Fibroblast of peridontal ligament (primary cell): ENCODE data around the gene ADISSP.
A peak's percentile ranks its signal among the peaks of the same experiment; 100 is the strongest.

Experiments used
- DNase-seq: peaks from one replicate; pipeline ENCODE4 v3.0.0-alpha.2; 2010; ENCODE audit errors: extremely low read depth

Gene ADISSP

DNA sequence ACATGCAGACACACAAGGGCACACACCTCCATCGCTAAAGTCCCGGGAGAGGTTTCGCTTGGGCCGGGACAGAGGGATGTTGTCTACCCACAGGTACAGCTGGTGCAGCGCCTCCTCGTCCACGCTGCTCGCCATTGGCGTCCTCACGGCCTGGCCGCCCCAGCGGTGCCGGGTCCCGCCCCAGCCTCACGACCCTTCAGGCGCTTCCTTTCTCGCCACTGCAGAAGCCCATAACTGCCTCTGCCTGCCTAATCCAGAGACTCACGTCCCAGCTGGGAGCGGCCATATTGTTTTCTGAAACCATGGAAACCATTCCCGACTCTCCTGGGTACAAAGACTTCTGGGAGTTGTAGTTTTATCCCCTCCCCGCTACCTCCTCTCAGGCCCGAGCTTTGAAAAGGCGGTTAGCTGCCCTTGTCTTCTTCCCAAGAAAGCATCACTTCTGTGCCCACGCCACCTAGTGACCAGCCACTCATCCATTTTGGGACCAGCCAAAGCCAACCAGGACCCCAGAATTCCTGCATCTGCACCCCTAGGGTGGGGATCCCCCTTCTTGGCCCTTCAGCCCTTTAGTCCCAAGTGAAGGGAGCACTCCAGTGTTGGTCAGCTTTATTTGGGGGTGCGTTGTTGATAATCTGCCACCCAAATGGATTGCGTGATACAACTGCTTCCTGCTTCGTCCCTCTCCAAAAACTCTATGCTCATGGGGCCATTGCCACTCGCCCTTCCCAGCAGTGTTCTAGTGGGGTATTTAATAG lies 13.8 kb upstream of the ADISSP start, which contains the start of gene SPEF1:
Gene SPEF1 (minus strand): TSS at position 296 of the 758 bp plus-strand sequence. CDS start 161 bp downstream, at position 135.
- peak; percentile 95 for DNase-seq

DNA sequence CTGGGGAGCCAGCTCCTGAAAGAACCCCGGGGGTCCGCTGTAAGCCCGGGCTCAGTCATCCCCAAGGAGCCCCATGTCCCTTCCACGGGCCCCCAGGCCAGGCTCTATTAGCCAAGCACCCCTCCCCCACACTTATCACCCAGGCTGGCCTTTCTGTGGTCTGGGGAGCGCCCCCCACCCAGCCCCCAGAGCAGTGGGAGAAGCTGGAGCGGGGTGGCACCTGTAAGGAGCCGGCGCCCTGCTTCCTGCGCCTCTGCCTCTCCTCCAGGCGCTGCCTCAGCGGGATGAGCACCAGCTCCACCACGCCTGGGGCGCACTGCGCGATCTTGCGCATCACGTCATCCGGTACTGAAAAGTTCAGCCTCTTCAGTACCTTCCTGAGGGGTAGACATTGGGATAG lies 11.4 kb upstream of the ADISSP start:
- DNase-seq = no peak

DNA sequence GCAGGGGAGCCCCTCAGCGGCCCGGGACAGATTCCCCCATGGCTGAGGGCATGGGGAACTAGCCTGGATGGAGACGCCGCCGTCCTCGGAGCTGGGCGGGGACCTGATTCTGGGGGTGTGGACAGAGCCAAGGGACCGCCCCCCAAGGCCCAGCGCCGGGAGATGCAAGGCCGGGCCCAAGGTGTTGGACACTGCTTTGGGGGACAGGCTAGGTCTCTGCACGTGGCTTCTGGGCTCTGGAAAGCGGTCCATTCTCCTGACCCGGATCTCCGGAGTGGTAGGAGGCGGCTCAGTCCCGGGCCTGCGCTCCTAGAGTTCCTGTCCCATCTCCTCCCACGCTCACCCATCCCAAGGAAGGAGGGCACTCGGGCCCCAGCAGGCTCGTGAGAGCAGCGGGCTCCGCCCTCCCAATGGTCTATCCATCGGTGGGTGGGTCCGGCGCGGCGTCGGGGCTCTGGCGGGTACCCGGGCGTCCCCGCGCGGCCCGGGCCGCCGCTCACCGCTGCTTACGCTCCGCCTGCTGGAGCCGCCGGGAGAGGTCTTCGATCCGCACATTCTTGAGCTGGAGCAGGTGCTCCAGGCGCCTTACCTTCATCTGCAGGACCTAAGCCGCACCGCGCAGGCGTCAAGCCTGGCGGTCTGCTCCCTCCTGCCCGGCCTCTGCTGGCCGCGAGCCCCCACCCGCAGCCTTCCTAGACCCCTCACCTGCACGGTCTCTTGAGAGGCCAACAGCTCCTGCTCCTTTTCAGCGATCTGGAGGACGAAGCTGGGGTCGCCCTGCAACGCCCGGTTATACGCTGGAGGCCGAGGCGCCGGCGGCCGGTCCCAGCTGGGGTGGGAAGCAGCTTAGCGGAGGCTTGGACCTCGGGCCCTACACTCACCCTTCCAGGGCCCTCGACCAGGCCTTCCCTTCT lies 10.4 kb upstream of the ADISSP start:
- DNase-seq = no peak

DNA sequence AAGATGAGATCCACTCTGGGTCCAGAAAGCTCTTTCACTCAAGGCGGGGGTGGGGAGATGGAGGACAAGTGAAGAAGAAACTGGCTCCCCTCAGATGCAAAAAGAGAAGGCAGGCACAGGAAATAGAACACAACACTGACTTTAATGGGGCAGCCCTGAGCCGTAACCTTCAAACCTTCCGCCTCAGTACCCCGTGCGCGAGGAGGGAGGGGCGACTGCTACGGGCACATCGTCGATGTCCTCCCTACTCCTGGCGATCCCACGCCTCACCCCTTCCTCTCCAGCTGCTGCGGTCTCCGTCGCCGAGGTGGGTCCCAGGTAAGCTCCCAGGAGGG lies 9.8 kb upstream of the ADISSP start:
- no peak for DNase-seq

DNA sequence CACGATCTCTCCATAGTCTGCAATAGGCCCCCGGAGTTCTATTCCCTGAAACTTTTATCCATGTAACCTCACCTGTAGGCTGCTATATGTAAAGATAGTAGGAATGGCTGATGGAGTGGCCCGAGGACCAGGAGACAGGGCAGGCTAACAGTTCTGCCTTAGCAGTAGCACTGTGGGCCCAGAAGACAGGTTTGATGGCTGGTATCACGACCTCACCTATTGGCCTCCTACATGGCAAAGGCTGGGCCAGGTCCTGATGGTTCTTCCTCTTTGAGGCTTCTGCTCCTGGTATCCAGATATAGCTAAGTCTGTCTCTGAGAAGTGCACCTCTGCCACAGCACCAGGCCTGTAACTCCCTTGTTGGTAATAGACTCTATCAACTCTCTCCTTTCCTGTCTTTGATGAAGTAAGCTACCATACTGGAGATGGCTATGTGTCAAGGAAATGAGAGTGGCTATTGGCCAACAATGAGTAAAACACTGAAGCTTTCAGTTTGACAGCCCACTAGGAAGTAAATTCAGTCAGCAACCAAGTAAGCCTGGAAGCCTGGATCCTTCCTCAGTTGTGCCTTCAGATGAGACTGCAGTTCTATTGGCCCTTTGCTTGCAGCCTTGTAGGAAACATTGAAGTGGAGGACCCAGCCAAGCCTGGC lies 8.0 kb upstream of the ADISSP start:
- DNase-seq = no peak

DNA sequence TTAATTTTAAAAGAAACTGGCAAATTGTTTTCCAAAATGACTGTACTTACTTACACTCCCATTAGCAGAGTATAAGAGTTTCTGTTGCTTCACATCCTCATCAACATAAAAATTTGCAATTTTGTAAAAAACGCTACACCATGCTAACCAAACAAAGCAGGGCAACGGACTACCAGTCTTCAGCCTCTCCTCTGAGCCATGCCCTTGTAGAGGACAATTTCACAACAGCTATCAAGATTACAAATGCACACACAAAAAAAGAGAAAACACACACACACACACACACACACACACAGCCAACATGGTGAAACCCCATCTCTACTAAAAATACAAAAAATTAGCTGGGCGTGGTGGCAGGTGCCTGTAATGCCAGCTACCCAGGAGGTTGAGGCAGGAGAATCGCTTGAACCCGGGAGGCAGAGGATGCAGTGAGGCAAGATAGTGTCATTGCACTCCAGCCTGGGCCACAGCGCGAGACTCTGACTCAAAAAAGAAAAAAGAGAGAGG lies 4.1 kb upstream of the ADISSP start:
- no peak for DNase-seq

DNA sequence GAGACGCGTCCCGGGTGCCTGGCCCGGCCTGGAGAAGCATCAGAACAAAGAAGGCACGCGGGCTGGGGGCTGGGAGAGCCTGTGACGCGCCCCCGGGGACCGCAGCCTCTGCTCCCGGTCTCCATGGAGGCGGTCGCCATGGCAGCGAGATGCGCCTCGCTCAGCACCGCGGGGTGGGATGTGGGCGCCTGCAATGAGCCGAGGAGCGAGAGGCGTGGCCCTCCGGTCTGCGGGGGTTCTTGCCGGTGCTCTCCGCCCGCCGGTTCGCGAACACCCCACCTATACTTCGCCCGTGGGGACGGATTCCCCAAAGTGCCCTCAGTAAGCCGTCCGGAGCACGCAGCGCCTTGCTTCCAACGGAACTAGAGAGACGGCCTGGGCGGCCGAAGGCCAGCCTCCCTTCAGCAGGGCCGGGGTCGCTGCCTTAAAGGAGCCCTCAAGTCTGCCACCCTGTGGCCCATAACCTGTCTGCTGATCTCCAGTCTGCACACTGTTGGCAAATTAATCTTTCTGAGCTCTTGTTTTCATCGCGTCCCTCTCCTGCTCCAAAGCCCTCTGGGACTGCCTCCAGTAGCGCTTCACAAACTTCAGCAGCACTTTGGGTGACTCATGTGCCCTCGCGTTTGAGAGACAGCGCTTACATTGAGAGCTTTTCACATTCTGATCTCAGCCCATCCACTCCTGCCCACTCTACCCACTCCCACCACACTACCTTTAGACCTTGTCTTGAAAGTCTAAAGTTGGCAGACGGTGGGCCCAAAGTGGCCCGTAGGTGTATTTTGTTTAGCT lies 983 bp upstream of the ADISSP start:
- peak; percentile 62 for DNase-seq

DNA sequence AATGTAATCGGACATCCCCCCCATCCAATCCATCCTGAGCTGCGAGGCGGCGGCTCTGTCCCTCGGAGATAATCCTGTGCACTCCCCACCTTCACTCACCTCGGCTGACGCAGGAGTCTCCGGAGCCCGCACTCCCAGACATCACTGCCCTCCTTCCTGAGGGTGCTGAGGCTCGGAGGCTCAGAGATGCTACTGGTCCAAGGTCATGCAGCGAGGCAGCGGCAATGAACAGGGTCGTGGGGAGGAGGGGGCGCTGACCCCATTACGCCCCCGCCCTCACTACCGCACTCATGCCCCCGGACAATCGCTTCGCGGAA lies 485 bp downstream of the ADISSP start:
- DNase-seq = no peak

DNA sequence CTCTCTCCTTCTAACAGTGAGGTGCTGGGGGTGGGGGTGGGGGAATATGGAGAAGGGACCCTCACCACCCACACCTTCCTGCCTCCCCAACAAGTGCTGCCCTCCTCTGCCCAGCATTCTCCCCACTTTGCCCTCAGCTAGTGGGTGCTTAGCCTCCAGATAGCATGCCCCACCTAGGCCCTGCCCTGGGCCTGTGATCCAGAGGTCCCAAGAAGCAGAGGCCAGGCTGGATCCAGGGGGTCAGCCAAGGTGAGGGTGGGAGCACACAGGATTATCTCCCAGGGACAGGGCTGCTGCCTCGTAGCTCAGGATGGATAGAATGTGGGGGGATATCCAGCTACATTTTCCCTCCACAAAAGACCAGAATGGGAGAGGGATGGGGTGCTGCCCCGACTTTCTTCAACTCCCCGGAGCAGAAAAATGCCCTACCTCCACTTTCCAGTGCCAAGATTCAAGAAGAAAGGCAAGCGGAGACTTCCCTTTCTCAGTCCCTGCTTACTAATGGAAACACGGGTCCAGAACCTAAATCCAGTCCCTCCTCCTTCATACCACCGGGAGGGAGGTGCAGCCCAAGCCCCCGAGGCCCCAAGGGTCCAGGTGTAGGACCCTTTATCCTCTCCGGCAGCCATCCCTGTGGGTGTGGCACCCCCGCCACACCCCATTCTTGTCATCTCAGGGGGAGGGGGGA lies 987 bp downstream of the ADISSP start:
- DNase-seq = no peak

DNA sequence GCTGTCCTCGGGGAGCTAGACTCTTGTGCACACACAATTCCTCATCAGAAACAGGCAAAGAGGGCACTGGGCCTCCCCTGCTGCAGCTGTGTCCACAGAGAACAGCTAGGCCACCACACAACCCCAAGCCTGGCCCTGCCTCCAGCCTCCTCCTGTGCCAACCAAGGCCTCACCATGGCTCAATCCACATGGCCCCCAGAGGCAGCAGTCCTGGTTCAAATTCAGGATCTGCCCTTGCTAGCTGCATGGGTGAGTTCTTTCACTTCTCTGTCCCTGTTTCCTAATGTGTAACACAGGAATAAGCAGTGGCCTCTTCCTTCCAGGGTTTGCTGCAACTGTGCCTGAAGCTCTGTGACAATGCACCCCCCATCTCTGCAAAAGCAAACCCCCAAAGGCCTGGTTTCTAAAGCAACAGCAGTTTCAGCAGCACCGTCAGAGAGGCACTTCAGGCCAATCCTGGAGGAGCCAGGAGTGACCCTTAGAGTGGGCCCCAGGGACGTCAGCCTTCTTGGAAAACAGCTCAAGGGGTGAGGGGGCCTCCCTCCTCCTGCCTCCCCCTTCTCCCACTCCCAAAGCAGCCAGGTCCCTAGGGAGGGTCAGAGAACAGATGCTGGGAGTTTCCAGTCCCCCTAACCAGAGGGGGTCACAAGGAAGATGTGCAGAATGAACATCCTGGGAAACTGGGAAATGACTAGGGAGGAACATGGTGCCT lies 2.2 kb downstream of the ADISSP start:
- DNase-seq = no peak

DNA sequence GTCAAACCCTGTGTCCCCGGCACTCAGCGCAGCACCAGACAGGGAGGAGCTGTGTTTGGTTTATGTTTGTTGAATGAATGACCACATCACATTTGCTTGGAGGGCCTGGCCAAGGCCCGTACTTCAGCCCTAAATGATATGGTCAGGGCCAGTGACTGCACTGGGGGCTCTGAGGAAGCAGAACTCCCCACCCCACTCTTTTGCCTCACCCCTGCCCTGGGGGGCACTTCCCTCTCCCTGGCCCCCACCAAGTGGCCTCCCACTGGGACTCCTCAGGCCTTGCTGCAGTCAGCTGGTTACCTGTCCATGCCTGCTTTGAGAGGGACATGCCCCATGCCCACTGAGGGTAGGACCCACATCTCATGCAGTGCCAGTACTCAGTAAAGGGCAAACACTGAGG lies 2.9 kb downstream of the ADISSP start:
- no peak for DNase-seq

DNA sequence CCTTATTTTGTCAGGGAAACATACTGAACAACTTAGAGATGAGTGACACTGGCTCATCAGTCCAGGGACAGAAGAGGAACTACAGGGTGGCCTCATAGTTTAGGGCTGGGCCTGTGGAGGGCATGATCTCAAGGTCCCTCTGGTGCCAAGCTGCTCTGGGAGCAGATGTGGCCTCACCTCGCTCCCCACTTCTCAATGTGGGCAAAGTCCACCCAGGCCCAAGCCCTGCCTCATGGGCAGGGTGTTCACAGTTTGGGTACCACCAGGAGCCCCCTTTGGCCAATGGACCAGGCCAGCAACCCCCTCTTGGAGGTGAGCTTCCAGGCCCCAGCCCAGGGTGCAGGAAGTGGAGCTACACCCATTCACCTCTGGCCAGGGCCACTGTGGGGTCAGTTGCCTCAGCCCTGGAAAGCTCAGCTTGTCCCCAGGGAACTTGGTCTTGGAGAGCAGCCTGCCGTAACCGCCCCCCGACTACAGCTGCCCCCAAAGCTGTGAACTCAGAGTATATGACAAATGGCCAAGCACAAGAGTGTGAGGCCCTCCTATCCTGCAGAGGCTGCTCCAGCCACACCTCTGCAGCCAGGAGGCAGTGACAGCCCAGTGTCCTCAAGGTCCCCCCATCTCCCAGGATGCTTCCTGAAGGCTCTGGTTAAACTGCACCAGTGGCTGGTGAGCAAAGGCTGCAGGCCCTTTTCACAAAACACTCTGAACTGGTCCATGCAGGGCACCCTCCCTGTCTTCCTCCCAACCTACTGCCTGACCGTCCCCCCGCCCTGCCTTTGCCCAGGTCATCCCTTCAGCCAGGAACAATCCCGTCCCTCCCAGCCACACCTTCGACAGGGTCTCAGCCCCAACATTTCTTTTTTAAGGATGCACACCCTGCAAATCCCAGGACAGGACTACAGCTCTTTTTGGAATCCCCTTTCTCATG lies 3.6 kb downstream of the ADISSP start:
- no peak for DNase-seq

DNA sequence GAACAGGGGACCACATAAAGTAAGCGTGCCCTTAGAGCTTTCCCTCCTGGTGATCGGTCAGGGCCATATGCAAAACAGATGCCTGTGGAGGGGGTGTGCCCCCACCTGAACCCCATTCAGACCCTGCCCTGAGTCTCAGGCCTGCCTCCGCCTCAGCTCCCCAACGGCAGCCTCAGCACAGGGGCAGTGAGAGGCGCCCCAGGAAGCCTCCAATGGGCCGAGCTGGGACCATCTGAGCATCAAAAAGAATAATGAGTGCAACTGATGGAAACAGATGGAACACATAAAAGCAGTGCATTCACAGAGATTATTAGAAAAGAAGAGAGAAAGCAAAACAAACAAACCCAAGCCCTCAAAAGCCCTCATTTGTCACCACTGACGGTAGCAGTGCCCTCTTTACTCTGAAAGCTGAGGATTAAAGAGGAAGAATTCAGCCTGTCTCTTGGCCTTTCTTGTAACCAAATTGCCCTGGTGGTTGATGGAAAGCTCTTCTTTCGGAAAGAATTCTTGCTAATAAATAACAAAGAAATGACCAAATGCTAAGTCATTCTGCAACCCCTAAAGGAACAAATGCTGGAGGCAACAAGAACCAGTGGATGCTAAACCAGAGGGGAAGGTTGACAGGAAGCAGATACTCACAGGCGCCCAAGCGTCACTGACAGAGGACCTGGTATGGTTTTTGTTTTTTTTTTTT lies 6.8 kb downstream of the ADISSP start:
- no peak for DNase-seq

DNA sequence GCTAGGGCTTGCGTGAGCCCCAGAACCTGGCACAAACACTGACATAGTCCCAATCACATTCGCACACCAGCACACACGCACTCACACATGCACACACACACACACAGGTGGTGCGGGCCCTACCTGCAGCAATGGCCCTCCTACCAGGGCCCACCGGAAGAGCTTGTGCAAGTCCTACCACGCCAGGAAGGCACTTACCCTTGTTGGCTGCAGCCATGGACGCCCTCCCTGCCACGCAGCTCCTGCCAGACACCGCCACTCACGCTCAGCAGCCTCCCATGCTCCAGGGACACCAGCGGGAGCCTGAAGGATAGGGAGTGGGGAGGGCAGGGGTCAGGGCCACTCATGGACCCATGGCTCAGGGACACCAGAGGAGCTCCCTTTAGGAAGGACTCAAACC lies 7.7 kb downstream of the ADISSP start:
- DNase-seq = no peak

DNA sequence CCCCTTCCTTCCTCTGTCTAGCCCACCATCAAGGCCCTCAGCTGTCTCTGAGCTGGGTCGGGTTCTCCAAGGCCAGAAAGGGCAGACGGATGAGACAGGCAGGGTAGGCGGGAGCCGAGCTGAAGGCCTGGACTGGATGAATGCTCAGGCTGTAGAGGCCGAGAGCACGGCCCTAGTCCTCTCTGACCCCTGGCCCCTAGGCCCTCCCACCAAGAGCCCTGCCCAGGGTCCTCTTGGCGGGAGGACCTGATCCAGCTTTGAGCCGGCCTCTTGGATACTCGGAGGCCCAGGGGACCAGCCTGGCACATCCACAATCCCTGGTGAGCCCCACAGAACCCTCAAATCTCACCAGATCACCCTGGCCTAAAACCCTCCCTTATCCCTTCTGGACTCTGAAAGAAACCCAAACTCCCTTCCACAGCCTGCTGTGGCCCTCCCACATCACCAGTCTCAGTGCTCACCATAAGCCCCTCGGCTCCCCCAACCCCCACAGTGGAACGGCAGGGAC lies 8.2 kb downstream of the ADISSP start:
- no peak for DNase-seq

DNA sequence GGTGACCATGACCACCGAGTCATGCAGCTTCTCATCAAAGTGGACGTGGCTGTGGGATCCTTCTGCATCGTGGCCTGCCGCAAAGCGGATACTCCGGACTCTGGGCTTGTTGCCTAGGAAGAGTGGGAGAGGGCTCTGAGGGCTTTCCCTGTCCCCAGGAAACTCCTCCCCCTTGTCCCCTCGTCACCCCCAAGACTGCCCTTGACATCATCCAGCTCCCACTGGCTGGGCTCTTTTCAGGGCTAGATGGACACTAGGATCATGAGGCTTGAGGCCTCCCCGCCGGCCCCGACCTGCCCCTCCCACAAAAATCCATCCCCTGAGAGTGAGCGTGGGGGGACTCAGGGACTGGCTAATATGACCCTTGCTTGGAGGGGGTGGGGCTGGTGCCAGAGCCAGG lies 9.0 kb downstream of the ADISSP start:
- no peak for DNase-seq

DNA sequence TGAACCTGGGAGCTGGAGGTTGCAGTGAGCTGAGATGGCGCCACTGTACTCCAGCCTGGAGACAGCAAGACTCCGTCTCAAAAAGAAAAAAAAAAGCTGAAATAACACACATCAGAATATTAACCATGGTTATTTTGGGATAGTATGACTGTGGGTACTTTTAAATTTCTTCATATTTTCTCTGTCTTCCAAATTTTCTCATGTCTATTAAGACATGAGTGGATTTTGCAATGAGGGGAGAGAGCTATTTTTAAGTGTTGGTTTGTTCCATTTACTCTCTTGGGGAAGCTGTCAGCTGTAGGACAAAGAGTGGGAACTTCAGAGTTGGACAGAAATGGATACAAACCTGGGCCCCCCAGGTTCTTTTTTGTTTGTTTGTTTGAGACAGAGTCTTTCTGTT lies 10.3 kb downstream of the ADISSP start:
- DNase-seq = no peak

DNA sequence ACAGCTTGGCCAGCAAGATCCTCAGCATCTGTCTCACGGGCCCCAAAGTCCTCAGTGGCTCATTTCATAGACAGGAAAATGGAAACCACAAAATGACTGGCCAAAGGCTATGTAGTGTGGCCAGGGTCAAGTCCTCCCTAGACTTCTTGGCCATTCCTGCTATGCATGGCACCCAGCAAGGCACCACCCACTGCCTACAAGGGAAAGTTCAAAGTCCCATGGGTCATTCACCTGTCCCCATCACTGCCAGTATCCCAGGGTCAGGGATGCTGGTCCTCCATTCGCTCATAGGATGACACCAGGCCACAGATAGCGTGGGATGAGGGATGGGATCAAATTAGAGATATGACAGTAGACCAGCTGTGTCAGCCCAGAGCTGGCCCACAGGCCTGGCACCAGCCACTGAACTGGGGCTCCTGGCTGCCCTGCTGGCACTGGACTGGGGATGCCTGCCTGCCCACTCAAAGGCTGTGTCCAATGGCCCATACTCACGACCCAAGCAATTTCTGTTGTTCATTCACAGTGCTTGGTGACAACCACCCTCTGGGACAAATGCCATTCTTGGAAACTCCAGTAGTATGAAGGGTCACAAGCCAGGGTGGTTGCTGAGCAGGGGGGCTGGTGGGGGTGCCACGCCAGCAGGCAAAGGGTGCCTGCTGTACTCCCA lies 11.6 kb downstream of the ADISSP start:
- no peak for DNase-seq
